Measurements from ENCODE around the gene SMIM38.

The SMIM38 gene

DNA sequence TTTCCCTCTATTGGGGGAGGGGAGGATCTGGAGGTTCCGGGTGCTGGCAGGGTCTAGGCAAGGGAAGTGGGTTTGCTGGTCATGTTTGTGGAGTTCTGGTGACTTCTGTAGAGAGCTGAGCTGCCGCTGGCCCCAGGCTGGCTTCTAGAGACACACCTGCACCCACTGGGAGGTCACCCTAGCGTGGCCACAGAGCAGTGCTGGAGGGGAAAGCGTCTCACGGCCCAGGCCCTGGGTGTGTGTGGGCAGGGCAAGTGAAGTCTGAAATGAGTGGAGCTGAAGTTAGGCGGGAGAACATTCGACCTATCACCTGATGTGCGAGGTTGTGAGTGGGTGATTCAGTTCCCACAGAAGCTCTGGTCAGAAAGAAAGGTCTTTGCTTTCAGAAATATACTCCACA lies 27.9 kb downstream of the SMIM38 start:
- TF ChIP-seq FOXP2 (optimal IDR thresholded peaks at IDR 0.05; ENCODE audit: borderline replicate concordance, extremely low read depth, extremely low read length, insufficient read depth) (no peak), REST (IDR thresholded peaks at IDR 0.05; ENCODE audit: insufficient read depth in 1 of 2, low read depth in 2 of 2, low read length in 2 of 2) (no peak), SIN3A (IDR thresholded peaks at IDR 0.05; ENCODE audit: borderline replicate concordance, insufficient read depth, low read length) (no peak), TAF1 (IDR thresholded peaks at IDR 0.05; ENCODE audit: borderline replicate concordance, insufficient read depth, low read length) (no peak), POLR2AphosphoS5 (IDR thresholded peaks at IDR 0.05; ENCODE audit: low read depth, low read length) (no peak)

GRCh38 chr11:69186316-69187260 lies 30.9 kb downstream of the SMIM38 start:
- TF ChIP-seq FOXP2 (optimal IDR thresholded peaks at IDR 0.05; ENCODE audit: borderline replicate concordance, extremely low read depth, extremely low read length, insufficient read depth) (no peak), TAF1 (IDR thresholded peaks at IDR 0.05; ENCODE audit: borderline replicate concordance, insufficient read depth, low read length) (no peak), REST (IDR thresholded peaks at IDR 0.05; ENCODE audit: insufficient read depth in 1 of 2, low read depth in 2 of 2, low read length in 2 of 2) (no peak), SIN3A (IDR thresholded peaks at IDR 0.05; ENCODE audit: borderline replicate concordance, insufficient read depth, low read length) (no peak), POLR2AphosphoS5 (IDR thresholded peaks at IDR 0.05; ENCODE audit: low read depth, low read length) (no peak)

GRCh38 chr11:69187540-69188065 lies 31.9 kb downstream of the SMIM38 start:
- TF ChIP-seq TAF1 (IDR thresholded peaks at IDR 0.05; ENCODE audit: borderline replicate concordance, insufficient read depth, low read length), result no peak
- TF ChIP-seq SIN3A (IDR thresholded peaks at IDR 0.05; ENCODE audit: borderline replicate concordance, insufficient read depth, low read length), result no peak
- TF ChIP-seq FOXP2 (optimal IDR thresholded peaks at IDR 0.05; ENCODE audit: borderline replicate concordance, extremely low read depth, extremely low read length, insufficient read depth), result no peak
- no peak for TF ChIP-seq REST (IDR thresholded peaks at IDR 0.05; ENCODE audit: insufficient read depth in 1 of 2, low read depth in 2 of 2, low read length in 2 of 2)

GRCh38 chr11:69189059-69189458 lies 33.3 kb downstream of the SMIM38 start:
- TF ChIP-seq POLR2AphosphoS5 (IDR thresholded peaks at IDR 0.05; ENCODE audit: low read depth, low read length), result no peak
- no peak for TF ChIP-seq TAF1 (IDR thresholded peaks at IDR 0.05; ENCODE audit: borderline replicate concordance, insufficient read depth, low read length)
- TF ChIP-seq REST (IDR thresholded peaks at IDR 0.05; ENCODE audit: insufficient read depth in 1 of 2, low read depth in 2 of 2, low read length in 2 of 2), result no peak
- TF ChIP-seq SIN3A (IDR thresholded peaks at IDR 0.05; ENCODE audit: borderline replicate concordance, insufficient read depth, low read length), result no peak
- no peak for TF ChIP-seq FOXP2 (optimal IDR thresholded peaks at IDR 0.05; ENCODE audit: borderline replicate concordance, extremely low read depth, extremely low read length, insufficient read depth)

Measured in PFSK-1 (cell line).